Neural progenitor cell (in vitro differentiated cells): ENCODE results near the gene WWC1.

Source experiments
- CTCF ChIP-seq: fragments of 200-600 bp; sonication (generic); IDR thresholded peaks from 2 replicates; pipeline ENCODE4 v1.5.1; 2017; ENCODE audit warnings: antibody characterized with exemption, mild to moderate bottlenecking
- EZH2 ChIP-seq: fragments of 200-600 bp; sonication (generic); IDR thresholded peaks from 2 replicates; pipeline ENCODE4 v1.6.1; 2017; ENCODE audit warnings: antibody characterized with exemption, mild to moderate bottlenecking, moderate library complexity

GRCh38 chr5:168307022-168307421 is 15.6 kb downstream of the WWC1 start:
- TF ChIP-seq CTCF (no peak), EZH2 (no peak)
